GM06990 (cell line): Measurements from ENCODE around the gene NABP1.

Experiments
- DNase-seq: peaks from one replicate; pipeline ENCODE4 v3.0.0-alpha.2; 2011; ENCODE audit not compliant: insufficient read length; ENCODE audit errors: extremely low read depth
- H3K27me3 ChIP-seq: replicated peaks from 2 replicates; pipeline ENCODE4 v1.6.0; 2011; ENCODE audit warnings: low read length; ENCODE audit not compliant: control insufficient read depth, insufficient read depth
- H3K36me3 ChIP-seq: 2 replicates; pipeline ENCODE4 v1.5.1; 2011; ENCODE audit warnings: low read length; ENCODE audit not compliant: control insufficient read depth, insufficient read depth
- H3K4me3 ChIP-seq: replicated peaks from 2 replicates; pipeline ENCODE4 v1.5.1; 2011; ENCODE audit warnings: low read depth, mild to moderate bottlenecking, control low read depth, low read length
- CTCF ChIP-seq: IDR thresholded peaks from 2 replicates; pipeline ENCODE4 v1.5.1; 2011; ENCODE audit warnings: low read length, control low read depth, mild to moderate bottlenecking, inconsistent platforms; ENCODE audit not compliant: insufficient read depth, poor library complexity, severe bottlenecking

Gene NABP1

DNA sequence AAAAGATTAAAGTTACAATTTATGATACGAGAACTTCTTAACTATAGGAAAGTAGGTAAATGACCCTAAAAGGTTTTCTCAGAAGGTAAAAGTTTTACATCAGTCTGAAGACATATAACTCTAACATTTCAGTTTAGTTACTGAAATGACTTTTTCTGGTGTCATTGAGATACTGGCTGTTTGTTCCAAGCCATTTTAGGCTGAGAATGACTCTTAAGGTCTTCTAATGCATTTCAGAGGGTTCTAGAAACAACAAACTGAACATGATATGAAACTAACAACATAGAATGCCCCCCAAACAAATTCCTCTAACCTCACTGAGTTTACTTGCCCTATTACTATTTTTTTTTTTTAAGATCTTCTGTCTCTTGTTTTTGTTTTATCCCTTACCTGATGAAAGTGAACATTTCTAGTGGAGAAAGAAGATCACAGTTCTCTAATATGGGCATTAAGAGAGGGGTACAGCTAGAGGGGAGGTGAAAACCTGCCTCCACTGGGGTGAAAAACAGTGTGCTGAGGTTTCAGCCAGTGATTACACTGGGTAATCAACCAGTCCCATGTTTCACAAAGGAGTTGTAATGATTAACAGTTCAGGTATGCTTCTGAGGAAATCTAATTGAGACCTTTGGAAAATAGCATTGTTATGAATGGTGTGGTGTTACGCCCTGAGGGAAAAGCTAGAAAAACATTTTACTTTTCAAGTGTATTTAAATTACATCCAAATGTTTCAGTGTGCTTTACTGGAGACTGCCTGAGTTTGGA is 11.2 kb downstream of the NABP1 start:
- no peak for DNase-seq
- TF ChIP-seq CTCF, result no peak
- Histone ChIP-seq H3K36me3 (peaks cover 2% of the 10 kb centered on the region), H3K4me3 (no peak overlapping the region), H3K27me3 (no peaks in the 10 kb centered on the region)

DNA sequence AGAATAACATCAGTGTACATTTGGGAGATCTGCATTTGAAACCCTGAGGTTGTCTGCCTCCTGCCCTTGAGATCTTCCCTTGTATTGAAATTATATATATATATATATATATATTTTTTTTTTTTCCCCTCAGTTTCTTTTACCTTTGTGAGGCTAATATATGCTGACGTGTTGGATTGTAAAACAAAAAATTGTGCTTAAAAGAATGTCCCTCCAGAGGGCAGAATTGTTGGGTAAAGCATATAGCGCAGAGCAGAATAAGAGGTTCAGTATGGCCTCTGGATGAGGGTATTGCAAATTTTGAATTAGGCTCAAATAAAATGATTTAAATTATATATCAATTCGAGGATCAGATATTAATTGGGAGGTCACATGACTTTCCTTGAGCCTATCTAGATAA is 12.4 kb downstream of the NABP1 start:
- Histone ChIP-seq H3K36me3 (peaks cover 1% of the 10 kb centered on the region; the same call in 1 of the 2 replicates), H3K4me3 (no peak overlapping the region), H3K27me3 (no peaks in the 10 kb centered on the region)
- no peak for DNase-seq
- no peak for TF ChIP-seq CTCF

- peak; percentile 76 for DNase-seq
- H3K36me3 ChIP-seq, result peaks cover 2% of the 10 kb centered on the region
- H3K4me3 ChIP-seq, result no peak overlapping the region
- peak; percentile 72 for TF ChIP-seq CTCF
- H3K27me3 ChIP-seq, result no peaks in the 10 kb centered on the region
Observed at GRCh38 chr2:191691016-191691735, 13.2 kb downstream of the NABP1 start.

GRCh38 chr2:191691898-191692297 is 14.0 kb downstream of the NABP1 start:
- no peak for TF ChIP-seq CTCF
- no peak for DNase-seq
- H3K36me3 ChIP-seq, result peaks cover 2% of the 10 kb centered on the region
- H3K27me3 ChIP-seq, result no peaks in the 10 kb centered on the region
- H3K4me3 ChIP-seq, result no peak overlapping the region

DNA sequence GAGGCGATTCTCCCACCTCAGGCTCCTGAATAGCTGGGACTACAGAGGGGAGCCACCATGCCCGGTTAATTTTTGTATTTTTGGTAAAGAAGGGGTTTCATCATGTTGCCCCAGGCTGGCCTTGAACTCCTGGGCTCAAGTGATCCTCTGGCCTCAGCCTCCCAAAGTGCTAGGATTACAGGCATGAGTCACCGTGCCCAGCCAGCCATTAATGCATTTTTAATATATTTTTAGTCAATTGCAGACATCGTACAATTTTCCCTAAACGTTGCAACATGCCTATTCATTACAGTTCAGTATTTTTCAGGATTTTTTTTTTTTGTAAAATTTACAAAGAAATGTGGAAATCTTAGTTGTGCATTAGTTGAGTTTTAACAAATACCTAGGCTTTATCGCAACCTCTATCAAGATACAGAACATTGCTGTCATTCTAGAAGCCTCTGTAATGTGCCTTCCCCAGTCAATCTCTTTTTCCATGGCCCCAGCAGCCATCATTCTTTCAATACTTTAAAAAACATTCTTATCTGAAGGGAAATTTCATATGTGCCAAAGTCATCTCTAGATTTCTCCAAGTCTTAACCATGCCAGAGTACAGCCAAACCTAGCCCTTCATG is 14.7 kb downstream of the NABP1 start:
- DNase-seq, result no peak
- TF ChIP-seq CTCF, result no peak
- Histone ChIP-seq H3K27me3 (no peaks in the 10 kb centered on the region), H3K4me3 (no peak overlapping the region), H3K36me3 (peaks cover 2% of the 10 kb centered on the region)
